ENCODE results near the gene MMP17. TPM values are rescaled to one million over a fixed set of nuclear protein-coding genes. Genes with fewer than 3 reads are reported as not detected.

Gene MMP17
- total RNA-seq, 1 experiment from 2014 or later = 12.6 TPM

- ChIA-PET POLR2A (ENCODE audit: low non-redundant PET) (no interaction called here), CTCF (no interaction called here)
- Histone ChIP-seq H3K36me3 (ENCODE audit: insufficient read depth, low read length, poor library complexity, severe bottlenecking) (no peaks in the 10 kb centered on the region), H3K9me3 (ENCODE audit: low read depth, low read length, poor library complexity, severe bottlenecking) (no peaks in the 10 kb centered on the region), H3K27ac (ENCODE audit: low read depth, low read length, poor library complexity, severe bottlenecking) (no peak overlapping the region), H3K4me1 (ENCODE audit: insufficient read depth, low read length, poor library complexity, severe bottlenecking) (no peaks in the 10 kb centered on the region), H3K4me3 (ENCODE audit: low read depth, low read length, poor library complexity, severe bottlenecking) (no peak overlapping the region), H3K27me3 (replicated peaks; ENCODE audit: insufficient read depth, low read depth, low read length, poor library complexity) (no peaks in the 10 kb centered on the region)
- no TSS peak for BruUV-seq (replicated peaks)
- DNase-seq (ENCODE audit: low spot score) = no peak
- intact Hi-C loops (cut with micrococcal nuclease; ENCODE audit: unreplicated experiment) = no loop called here
- no peak for TF ChIP-seq CTCF (conservative IDR thresholded peaks at IDR 0.05; ENCODE audit: low read depth, low read length)
- TF ChIP-seq EZH2 (IDR thresholded peaks at IDR 0.05; ENCODE audit: borderline replicate concordance, low read depth, low read length, poor library complexity, severe bottlenecking) = no peak
Measured at GRCh38 chr12:131849700-131850553, 21.7 kb downstream of the MMP17 start.

GRCh38 chr12:131850856-131851559 lies 22.8 kb downstream of the MMP17 start:
- intact Hi-C loops (cut with micrococcal nuclease; ENCODE audit: unreplicated experiment) = no loop called here
- Histone ChIP-seq H3K4me3 (ENCODE audit: low read depth, low read length, poor library complexity, severe bottlenecking) (no peak overlapping the region), H3K27me3 (replicated peaks; ENCODE audit: insufficient read depth, low read depth, low read length, poor library complexity) (no peaks in the 10 kb centered on the region), H3K36me3 (ENCODE audit: insufficient read depth, low read length, poor library complexity, severe bottlenecking) (no peaks in the 10 kb centered on the region), H3K27ac (ENCODE audit: low read depth, low read length, poor library complexity, severe bottlenecking) (no peak overlapping the region), H3K4me1 (ENCODE audit: insufficient read depth, low read length, poor library complexity, severe bottlenecking) (no peaks in the 10 kb centered on the region), H3K9me3 (ENCODE audit: low read depth, low read length, poor library complexity, severe bottlenecking) (no peaks in the 10 kb centered on the region)
- POLR2A ChIA-PET (ENCODE audit: low non-redundant PET) = no interaction called here
- no TSS peak for BruUV-seq (replicated peaks)
- CTCF ChIA-PET = interaction anchor here (0.7 kb wide), 1 partner anchor 281 kb away, joined by 3 read pairs; no protein-coding TSS in a partner anchor
- DNase-seq (ENCODE audit: low spot score) = no peak
- peak; percentile 42 for TF ChIP-seq CTCF (conservative IDR thresholded peaks at IDR 0.05; ENCODE audit: low read depth, low read length)
- no peak for TF ChIP-seq EZH2 (IDR thresholded peaks at IDR 0.05; ENCODE audit: borderline replicate concordance, low read depth, low read length, poor library complexity, severe bottlenecking)

- no peaks in the 10 kb centered on the region for H3K4me1 ChIP-seq (ENCODE audit: insufficient read depth, low read length, poor library complexity, severe bottlenecking)
- DNase-seq (ENCODE audit: low spot score) = no peak
- no TSS peak for BruUV-seq (replicated peaks)
- no peak overlapping the region for H3K27ac ChIP-seq (ENCODE audit: low read depth, low read length, poor library complexity, severe bottlenecking)
- TF ChIP-seq EZH2 (IDR thresholded peaks at IDR 0.05; ENCODE audit: borderline replicate concordance, low read depth, low read length, poor library complexity, severe bottlenecking) = no peak
- TF ChIP-seq CTCF (conservative IDR thresholded peaks at IDR 0.05; ENCODE audit: low read depth, low read length) = no peak
- H3K9me3 ChIP-seq (ENCODE audit: low read depth, low read length, poor library complexity, severe bottlenecking) = no peaks in the 10 kb centered on the region
- CTCF ChIA-PET = interaction anchor here (0.7 kb wide), 1 partner anchor 280 kb away, joined by 3 read pairs; no protein-coding TSS in a partner anchor
- no peak overlapping the region for H3K4me3 ChIP-seq (ENCODE audit: low read depth, low read length, poor library complexity, severe bottlenecking)
- no peaks in the 10 kb centered on the region for H3K27me3 ChIP-seq (replicated peaks; ENCODE audit: insufficient read depth, low read depth, low read length, poor library complexity)
- no peaks in the 10 kb centered on the region for H3K36me3 ChIP-seq (ENCODE audit: insufficient read depth, low read length, poor library complexity, severe bottlenecking)
- intact Hi-C loops (cut with micrococcal nuclease; ENCODE audit: unreplicated experiment) = no loop called here
- POLR2A ChIA-PET (ENCODE audit: low non-redundant PET) = no interaction called here
Measured at GRCh38 chr12:131851741-131852550, 23.8 kb downstream of the MMP17 start.
